Stimulated activated CD4-positive, alpha-beta T cell treated with anti-CD3 and anti-CD28 coated beads, Interleukin-12 subunit alpha, Interleukin-12 subunit beta, amount 100 ng/mL, for 48 hours (primary cell): ENCODE results near the gene SLC5A11.

Experiments
- DNase-seq, 3 donors: peaks; one replicate each; pipeline ENCODE4 v3.0.0-alpha.2; 2020; ENCODE audit warnings: low read depth in 2 of 3, low spot score in 1 of 3

The SLC5A11 gene

DNA sequence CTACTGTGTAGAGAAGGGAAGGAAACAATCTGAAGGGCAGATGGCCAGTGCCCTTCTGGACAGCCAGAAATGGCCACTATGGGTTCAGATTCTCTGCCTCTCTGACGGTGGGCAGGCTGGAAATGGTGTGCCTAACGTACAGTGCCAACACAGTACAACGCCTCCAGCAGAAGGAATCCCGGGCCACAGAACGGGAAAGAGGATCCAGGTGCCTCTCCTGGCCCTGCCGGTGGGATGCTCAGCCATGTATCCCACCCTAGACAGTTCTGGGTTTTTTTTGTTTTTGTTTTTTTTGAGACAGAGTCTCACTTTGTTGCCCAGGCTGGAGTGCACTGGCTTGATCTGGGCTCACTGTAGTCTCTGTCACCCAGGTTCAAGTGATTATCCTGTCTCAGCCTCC lies 71.5 kb downstream of the SLC5A11 start:
- DNase-seq: no peak

DNA sequence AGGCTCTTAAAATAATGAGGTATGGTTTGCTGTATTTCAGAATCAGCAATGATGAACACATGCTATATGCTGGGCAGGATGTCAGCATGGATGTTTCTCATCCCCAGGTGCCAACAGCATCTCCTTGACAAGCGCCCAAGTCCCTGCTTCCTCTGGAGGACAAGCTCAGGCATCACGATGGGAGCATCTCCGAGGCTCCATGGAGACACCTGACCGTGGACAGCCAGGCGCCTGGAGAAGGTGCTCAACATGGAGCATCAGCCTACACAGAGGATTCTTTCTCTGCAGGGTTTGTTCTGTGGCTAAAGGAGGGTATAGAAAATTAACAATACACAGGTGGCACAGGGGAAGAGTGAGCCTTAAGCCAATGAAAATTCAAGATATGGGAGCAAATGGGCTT lies 72.1 kb downstream of the SLC5A11 start:
- DNase-seq: no peak

DNA sequence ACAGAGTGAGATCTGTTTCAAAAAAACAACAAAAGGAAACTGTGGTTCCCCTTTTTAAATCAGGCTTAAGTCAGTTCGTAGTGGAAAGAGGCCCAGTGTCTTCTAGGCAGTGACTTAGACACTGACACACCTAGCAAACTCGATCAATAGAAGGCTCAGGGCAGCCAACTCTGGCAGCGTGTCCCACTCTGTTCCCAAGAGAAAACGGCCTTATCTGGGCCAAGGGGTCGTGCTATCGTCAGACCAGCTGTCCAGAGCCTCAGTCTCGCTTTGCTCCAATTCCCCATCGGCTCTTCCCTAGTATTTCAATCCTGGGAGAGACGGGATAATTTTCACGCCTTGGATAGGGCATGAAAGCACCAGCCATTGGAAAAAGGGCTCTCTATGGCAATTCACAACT lies 72.9 kb downstream of the SLC5A11 start:
- DNase-seq: no peak

DNA sequence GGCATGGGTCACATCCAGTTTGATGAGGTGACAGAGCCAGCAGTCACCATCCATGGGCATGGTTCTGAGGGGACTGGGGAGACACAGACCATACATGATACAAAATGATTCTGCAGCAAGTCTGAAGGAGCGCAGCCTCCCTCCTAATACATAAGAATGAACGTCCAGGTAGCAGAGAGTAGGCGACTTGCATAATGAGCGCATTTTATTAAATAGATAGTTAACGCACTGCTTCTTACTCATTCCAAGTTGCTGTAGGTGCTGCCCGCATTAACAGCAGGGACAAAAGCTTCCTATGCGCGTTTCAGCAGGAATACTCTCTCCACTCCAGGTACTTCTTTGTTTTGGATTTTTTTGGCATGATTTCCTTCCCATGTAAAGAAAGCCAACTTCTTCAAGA lies 73.8 kb downstream of the SLC5A11 start:
- no peak for DNase-seq

DNA sequence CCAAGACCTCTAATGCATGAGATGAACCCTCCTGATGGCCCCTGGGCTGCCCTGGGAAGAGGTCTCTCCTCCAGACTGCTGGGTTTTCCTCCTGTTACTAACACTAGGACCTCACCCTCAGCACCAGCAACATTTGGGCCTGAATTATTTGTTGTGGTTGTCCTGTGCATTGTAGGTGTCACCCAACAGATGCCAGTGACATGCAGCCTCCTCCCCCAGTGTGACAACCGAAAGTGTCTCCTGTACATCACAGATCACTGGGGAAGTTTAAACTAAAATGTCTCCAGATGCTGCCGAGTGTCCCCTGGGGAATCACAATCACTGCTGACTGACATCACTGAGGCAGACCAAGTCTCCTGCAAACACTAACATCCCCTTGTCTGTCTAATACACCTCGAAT lies 74.8 kb downstream of the SLC5A11 start:
- no peak for DNase-seq

DNA sequence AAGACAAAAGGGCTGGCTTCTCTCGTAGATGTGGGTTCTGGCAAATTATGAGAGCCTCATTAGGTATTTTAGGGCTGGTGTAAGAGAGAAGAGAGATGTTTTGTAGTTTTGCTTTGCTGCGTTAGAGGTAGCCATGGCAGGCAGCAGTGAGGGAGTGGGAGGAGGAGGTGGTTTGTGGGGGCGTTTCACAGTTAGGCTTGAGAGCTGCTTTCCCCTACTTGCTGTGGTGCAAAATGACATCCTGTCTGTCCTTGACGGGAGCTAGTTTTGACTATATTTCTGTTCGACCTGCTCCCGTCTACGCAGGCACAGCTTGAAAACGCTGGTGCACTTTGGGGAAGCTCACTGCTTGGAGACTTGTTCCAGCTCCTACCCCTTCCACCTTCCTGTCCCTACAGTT lies 75.5 kb downstream of the SLC5A11 start:
- no peak for DNase-seq

DNA sequence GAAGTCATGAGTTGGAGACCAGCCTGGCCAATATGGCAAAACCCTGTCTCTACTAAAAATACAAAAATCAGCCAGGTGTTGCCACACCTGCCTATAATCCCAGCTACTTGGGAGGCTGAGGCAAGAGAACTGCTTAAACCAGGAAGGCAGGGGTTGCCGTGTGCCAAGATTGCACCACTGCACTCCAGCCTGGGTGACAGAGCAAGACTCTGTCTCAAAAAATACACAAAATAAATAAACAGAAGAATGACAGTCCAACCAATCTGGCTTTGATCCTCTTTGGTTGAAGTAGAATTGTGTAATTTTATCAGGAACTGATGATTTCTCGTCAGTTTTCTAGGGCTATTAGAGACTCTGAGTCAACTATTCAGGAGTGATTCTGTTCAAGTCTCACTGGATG lies 79.4 kb downstream of the SLC5A11 start:
- DNase-seq: no peak

DNA sequence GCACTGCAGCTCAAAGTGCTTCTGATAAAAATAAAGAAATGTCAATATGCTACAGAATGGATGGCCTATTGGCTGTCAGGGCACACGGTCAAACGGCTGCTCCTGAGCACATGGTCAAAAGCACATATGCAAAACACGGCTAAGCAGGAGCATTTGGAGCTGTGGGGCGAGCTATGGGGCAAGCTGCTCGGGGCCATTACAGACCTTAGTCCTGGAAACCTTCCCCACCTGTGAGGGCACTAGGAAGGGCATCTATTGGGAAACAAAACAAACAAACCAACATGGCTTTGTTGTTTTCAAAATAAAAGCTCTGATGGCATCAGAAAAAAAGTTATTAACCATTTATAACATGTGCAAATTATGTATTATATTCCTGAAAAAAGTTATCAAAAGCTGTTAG lies 83.6 kb downstream of the SLC5A11 start:
- no peak for DNase-seq

DNA sequence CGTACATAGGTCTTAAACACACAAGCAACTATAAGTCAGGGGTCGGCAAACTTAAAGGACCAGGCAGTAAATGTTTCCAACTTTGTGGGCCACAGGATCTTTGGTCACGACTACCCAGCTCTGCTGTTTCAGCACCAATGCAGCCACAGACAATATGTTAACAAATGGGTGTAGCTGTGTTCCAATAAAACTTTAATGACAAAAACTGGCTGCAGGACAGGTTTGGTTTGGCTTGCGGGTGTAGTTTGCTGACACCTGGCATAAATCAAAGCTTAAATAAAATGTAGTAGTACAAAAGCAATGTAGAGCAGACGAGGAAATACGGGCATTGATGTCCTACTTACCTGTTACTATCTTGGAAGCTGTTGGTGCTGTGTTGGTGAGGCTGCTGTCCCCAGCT lies 84.7 kb downstream of the SLC5A11 start:
- DNase-seq: no peak

DNA sequence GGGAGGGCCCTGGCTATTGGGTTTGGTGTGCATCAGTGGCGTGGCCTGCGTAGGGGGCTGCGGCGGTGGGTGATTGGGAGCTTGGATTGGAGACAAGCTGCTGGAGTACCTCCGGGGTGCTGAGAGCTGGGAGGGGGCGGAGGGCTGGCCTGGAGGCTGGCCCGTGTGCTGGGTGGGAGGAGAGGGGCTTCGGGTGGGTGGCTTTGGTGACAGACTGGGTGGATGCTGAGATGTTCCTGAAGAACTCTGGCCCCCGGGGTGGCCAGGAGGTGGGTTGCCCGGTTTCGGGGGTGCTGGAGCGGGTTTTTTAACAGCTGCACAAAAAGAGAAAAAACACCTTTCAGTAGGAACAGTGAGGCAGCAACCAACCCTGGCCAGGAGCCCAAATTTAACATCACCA lies 85.3 kb downstream of the SLC5A11 start:
- no peak for DNase-seq

DNA sequence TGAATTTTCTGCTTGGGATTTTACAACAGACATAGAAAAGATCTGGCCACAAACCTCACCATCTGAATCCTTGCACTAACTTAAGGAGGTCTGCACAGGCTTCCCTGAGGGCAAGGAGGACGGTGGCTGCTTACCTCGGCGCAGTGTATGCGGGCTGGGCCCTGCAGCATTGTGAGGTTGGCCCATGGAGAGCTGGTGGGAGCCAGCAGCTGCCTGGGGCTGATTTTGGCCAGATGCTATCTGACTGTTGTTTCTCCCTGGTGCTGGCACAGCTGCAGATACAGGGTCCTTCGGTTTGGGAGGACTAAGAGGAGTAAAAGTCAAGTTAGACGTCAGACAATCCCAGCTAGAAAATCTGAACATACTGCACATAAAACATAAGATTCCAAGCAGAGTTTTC lies 89.6 kb downstream of the SLC5A11 start:
- no peak for DNase-seq

DNA sequence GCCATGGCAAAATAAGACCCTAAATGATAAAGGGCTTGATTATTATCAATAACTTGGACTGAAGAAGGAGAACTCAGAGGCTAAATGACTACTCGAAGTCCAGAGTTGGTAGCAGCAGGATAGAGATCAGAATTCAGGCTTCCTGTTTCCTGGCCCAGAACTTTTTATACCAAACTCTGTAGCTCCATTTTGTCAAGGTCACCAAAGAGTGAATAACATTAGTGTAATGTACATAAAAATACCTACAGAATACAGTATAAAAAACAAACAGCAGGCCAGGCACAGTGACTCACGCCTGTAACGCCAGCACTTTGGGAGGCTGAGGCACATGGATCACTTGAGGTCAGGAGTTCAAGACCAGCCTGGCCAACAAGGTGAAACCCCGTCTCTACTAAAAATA lies 90.4 kb downstream of the SLC5A11 start:
- DNase-seq: no peak

DNA sequence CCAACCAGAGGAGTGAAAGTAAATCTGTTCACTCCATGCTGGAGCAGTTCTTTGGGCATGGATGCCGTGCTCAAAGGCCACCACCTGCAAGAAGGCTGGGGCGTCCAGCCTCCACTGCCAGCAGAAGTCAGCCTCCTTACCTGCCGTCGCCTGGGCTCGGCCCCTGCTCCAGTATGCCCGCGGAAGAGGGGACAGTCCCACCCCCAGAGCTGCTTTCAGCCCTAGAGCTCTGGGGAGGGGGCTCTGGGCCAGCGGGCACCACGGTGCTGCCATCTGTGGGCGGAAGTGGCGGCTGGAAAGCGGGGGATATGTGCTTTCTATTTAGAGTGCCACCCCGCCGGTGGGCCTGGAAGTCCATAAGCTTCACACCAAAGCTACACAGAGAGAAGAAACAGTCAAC lies 93.5 kb downstream of the SLC5A11 start:
- DNase-seq: no peak

DNA sequence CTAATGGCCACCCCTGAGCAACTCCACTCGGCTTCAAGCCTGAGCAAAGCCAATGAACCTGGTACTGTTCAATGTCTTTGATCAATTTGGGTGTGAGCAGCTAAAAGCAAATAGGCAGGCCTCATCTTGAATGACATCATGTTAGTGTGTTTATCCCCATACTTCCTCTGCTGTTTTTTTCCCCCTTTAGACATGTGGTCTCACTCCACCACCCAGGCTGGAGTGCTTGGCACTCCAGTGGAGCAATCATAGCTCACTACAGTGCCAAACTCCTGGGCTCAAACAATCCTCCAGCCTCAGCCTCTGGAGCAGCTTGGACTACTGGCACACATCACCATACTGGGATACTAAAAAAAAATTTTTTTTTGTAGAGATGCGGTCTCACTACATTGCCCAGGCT lies 94.0 kb downstream of the SLC5A11 start:
- DNase-seq: no peak

DNA sequence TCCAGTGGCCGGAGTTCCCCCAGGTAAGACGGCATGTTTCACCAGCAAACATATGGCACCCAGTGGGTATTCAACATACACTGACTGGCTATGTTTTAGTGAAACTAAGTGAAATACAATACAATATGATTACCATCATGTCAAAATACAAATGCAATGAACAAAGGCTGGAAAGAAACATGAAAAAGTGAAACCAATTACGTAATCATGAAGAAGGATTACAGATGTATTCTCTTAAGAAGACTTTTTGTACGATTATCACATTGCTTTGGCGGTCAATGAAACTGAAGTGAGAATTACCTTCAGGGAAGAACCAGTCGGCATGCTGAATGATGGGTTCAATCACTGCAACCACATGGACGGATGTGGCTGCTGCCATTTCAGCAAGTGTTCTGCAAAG lies 97.7 kb downstream of the SLC5A11 start:
- DNase-seq: no peak

DNA sequence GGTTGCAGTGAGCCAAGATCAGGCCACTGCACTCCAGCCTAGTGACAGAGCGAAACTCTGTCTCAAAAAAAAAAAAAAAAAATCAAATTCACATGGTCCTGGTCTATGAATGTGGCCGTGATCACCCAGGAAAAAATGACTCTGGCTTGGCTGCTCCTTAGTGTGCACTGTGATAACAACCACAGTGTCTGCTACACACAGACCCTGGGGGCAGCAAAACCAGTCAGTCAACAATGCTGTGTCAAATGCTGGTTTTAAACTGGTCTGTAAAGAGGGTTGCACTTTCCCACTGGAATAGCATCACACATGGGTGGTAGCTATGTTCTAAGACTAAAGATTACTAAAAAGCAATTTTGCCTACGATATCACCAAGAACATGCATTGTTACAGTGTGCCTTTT lies 98.4 kb downstream of the SLC5A11 start:
- no peak for DNase-seq

DNA sequence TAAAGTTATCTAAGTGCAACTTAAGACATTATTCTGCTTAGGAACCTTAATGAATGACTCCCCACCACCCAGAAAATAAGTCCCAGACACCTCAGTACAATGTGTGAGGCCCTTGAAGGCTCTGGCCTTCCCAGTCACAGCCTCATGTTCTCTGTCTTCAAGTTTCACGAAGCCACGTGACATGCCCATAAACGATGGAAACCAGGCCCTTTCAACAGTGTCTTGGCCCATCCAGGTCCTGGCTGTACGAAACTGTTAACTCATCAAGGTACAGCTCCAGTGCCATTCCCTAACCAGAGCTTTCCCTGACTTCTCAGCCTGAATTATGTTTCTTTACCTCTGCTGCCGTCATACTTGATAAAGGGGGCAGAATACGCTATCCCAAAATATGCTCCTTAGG lies 100.4 kb downstream of the SLC5A11 start:
- DNase-seq: no peak

DNA sequence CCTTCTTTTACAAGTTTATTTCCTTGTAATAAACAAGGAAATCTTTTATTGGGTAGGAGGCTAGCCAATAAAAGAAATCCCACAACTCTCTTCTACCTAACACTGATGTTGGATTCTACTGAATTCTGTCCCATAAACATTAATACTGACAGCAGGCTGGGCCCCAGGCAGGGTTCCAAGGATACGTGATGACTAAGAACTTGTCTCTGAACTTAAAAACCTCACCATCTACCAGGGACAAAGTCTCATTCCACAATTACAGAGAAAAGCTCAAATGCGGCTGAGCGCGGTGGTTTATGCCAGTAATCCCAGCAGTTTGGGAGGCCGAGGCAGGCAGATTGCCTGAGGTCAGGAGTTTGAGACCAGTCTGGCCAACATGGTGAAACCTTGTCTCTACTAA lies 104.5 kb downstream of the SLC5A11 start:
- no peak for DNase-seq

DNA sequence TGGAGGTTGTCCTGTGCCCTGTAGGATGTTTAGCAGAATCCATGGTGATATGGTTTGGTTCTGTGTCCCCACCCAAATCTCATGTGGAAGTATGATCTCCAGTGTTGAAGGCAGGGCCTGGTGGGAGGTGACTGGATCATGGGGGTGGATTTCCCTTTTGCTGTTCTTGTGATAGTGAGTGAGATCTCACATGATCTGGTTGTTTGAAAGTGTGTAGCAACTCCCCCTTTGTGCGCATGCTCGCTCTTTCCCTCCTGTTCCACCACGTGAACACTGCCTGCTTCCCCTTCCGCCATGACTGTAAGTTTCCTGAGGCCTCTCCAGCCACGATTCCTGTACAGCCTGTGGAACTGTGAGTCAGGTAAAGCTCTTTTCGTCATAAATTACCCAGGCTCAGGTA lies 107.5 kb downstream of the SLC5A11 start:
- no peak for DNase-seq

DNA sequence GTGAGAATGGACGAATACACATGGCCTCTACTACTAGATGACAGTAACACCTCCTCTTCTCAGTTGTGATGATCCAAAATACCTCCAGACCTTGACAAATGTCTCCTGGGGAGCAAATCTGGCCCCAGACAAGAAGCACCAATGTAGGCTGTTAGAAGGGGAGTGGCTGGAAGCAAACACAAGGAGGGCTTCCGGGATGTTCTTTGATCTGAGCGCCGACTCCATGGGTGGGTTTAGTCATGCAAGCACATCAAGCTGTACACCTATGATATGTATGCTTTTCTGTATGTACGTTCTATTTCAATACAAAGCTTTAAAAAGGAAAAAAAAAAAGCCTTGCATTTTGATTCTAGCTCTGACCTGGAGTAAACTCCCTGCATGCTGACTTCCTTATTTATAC lies 108.0 kb downstream of the SLC5A11 start:
- DNase-seq: no peak

DNA sequence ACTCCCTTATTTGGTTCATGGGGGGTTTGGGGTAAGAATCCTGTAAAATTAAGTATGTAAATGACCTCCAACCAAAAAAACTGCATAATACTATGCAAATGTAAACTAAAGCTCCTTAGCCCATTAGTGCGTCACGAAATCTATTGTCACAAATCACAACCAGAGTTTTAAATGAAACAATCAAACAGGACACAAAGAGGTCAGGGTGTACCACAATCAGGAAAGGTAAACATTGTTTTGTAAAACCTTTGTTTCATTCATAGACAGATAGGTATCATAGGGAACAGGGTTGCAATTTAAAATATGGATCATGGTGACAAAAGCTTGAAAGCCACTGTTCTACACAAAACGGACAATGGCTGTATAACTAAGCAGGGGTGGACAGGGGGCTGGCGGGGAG lies 108.4 kb downstream of the SLC5A11 start:
- DNase-seq: no peak

DNA sequence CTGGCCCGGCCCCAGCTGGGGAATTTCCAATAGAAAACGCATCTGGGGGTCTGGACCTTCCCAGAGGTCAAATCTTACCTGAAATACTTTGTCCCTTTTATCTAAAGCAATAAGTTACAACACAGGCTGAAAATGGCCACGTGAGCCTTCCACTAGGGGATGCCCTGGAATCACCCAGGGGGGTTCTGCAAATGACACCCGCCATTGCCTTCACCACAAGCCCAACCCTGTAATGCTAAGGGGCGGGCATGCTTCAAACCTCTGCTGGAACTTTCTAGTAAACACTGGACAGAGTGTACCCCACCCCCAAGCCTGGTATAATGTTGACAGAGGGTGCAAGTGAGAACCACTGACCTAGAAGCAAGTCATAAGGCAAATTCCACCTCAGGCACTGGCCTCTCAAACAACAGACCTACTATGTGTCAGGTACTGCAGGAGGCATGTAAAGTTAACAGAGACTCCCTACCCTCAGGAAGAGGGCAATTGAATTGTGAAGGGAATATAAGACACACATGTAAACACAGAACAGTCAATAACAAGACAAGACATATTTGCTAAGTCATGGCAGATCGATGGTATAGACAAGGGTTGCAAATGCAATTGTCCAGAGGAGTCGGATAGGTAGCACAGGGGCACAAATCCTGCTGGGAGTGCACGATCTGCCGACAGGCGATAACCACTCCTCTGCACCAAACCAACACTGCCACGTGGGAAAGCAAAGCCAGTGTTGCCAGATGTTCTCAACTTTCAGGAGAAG lies 110.4 kb downstream of the SLC5A11 start:
- no peak for DNase-seq

DNA sequence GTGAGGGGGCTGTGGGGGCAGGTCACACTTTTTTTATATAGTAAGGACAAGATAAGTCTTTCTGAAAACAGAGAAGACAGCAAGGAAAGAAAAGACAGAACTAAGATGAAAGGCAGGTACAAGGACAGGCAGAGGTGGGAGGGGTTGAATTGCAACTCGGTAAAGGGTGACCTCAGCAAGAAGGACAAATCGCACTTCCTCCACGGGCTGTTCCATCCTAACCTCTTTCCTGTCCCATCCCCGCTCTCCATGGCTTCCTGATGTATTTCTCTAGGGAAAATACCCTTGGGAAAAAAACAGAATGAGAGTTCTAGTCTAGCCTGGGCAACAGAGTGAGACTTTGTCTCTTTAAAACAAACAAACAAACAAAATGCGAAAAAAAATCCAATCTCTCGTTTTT lies 112.1 kb downstream of the SLC5A11 start:
- DNase-seq: no peak
